ENCODE results near the gene ATXN7. TPM values are rescaled to one million over a fixed set of nuclear protein-coding genes. Genes with fewer than 3 reads are reported as not detected.

ATXN7 gene
- total RNA-seq, 1 experiment from 2014 or later: 36.7 TPM

DNA sequence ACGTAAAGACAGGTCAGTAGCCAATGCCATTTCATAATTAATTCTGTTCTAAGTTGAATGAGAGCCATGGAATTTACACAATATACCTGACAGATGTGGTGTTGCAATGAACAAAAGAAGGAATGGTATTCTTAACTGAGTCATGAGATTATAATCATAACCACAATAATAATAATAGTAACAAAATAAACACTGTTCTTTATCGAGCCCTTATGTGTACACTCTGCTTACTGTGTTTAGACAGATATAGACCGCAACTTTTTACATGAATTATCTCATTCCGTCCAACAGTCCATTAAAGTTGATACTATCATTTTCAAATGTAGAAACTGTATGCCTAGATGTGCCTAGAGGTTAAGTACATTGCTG lies 76.7 kb downstream of the ATXN7 start:
- H3K27me3 Mint-ChIP-seq (ENCODE audit: insufficient read depth, unreplicated experiment): no peaks in the 10 kb centered on the region
- H3K9me3 Mint-ChIP-seq (ENCODE audit: unreplicated experiment): no peaks in the 10 kb centered on the region
- CTCF ChIA-PET: interaction anchor here (0.8 to 1.9 kb wide), 4 partner anchors 11 to 54 kb away, joined by 3 to 15 read pairs (median 4); no protein-coding TSS in a partner anchor
- BruUV-seq (replicated peaks): no TSS peak
- no peak overlapping the region for H3K4me3 Mint-ChIP-seq (ENCODE audit: unreplicated experiment)
- POLR2A ChIA-PET: interaction anchor here (0.5 to 4.1 kb wide), 7 partner anchors 9 to 37 kb away, joined by 3 to 33 read pairs (median 4); partner anchors contain the start of gene SCAANT1
- intact Hi-C loops (cut with micrococcal nuclease): no loop called here
- H3K4me1 Mint-ChIP-seq (ENCODE audit: insufficient read depth, unreplicated experiment): peaks cover 40% of the 10 kb centered on the region
- TF ChIP-seq, protein P1, sequence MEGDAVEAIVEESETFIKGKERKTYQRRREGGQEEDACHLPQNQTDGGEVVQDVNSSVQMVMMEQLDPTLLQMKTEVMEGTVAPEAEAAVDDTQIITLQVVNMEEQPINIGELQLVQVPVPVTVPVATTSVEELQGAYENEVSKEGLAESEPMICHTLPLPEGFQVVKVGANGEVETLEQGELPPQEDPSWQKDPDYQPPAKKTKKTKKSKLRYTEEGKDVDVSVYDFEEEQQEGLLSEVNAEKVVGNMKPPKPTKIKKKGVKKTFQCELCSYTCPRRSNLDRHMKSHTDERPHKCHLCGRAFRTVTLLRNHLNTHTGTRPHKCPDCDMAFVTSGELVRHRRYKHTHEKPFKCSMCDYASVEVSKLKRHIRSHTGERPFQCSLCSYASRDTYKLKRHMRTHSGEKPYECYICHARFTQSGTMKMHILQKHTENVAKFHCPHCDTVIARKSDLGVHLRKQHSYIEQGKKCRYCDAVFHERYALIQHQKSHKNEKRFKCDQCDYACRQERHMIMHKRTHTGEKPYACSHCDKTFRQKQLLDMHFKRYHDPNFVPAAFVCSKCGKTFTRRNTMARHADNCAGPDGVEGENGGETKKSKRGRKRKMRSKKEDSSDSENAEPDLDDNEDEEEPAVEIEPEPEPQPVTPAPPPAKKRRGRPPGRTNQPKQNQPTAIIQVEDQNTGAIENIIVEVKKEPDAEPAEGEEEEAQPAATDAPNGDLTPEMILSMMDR (IDR thresholded peaks at IDR 0.05; ENCODE audit: unreplicated experiment): no peak
- peak; percentile 89 for DNase-seq (ENCODE audit: unreplicated experiment)
- H3K36me3 Mint-ChIP-seq (ENCODE audit: insufficient read depth, unreplicated experiment): peaks cover 17% of the 10 kb centered on the region
- H3K27ac Mint-ChIP-seq (ENCODE audit: low read depth, unreplicated experiment): peak overlapping the region; percentile 55

DNA sequence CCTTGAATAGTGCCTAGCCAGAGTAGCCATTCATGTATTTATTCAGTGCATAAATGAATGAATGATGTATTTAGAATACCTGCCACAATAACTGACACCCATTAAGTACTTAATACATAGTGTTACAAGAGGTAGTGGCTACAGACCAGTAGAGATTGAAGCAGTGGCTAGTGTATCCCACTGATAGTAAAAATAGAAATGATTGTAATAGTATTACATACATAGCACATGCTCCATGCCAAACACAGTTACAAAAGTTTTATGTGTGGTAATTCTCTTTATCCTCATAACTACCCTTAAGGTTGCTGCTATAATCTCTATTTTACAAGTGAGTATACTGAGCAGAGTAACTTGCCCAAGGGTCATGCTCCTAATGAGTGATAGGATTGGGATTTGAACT lies 78.9 kb downstream of the ATXN7 start:
- DNase-seq (ENCODE audit: unreplicated experiment): no peak
- H3K27ac Mint-ChIP-seq (ENCODE audit: low read depth, unreplicated experiment): no peak overlapping the region
- peaks cover 37% of the 10 kb centered on the region for H3K4me1 Mint-ChIP-seq (ENCODE audit: insufficient read depth, unreplicated experiment)
- H3K4me3 Mint-ChIP-seq (ENCODE audit: unreplicated experiment): no peak overlapping the region
- TF ChIP-seq, protein P1 (IDR thresholded peaks at IDR 0.05; ENCODE audit: unreplicated experiment): no peak
- intact Hi-C loops (cut with micrococcal nuclease): no loop called here
- no peaks in the 10 kb centered on the region for H3K9me3 Mint-ChIP-seq (ENCODE audit: unreplicated experiment)
- ChIA-PET CTCF (interaction anchor here (1.3 to 1.9 kb wide), 2 partner anchors 19 to 51 kb away, joined by 4 to 15 read pairs; no protein-coding TSS in a partner anchor), POLR2A (no interaction called here)
- H3K36me3 Mint-ChIP-seq (ENCODE audit: insufficient read depth, unreplicated experiment): peaks cover 21% of the 10 kb centered on the region
- no peaks in the 10 kb centered on the region for H3K27me3 Mint-ChIP-seq (ENCODE audit: insufficient read depth, unreplicated experiment)
- no TSS peak for BruUV-seq (replicated peaks)

DNA sequence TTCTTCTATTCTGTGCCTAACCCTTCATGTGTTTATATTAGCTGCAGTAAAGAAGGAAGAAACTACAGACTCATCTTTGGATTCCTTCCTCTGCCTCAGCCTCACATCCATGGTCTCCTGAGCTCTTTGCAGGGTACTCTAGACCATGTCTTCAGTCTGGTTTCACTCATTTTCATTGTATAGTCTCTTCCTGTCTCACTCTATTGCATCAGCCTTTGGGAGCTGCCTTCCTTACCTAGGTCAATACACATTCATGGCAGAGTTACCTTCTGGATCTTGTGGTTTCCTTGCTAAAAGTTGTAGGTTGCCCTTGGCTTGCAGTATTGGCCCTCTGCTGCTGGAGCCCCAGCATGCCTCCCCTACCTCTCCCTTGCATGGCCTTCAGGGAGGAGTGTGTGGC lies 80.0 kb downstream of the ATXN7 start:
- TF ChIP-seq, protein P1 (IDR thresholded peaks at IDR 0.05; ENCODE audit: unreplicated experiment): no peak
- Mint-ChIP-seq H3K4me3 (ENCODE audit: unreplicated experiment) (no peak overlapping the region), H3K27ac (ENCODE audit: low read depth, unreplicated experiment) (no peak overlapping the region), H3K9me3 (ENCODE audit: unreplicated experiment) (no peaks in the 10 kb centered on the region), H3K4me1 (ENCODE audit: insufficient read depth, unreplicated experiment) (peaks cover 34% of the 10 kb centered on the region), H3K36me3 (ENCODE audit: insufficient read depth, unreplicated experiment) (peaks cover 21% of the 10 kb centered on the region), H3K27me3 (ENCODE audit: insufficient read depth, unreplicated experiment) (no peaks in the 10 kb centered on the region)
- intact Hi-C loops (cut with micrococcal nuclease): no loop called here
- no TSS peak for BruUV-seq (replicated peaks)
- CTCF ChIA-PET: interaction anchor here (0.6 kb wide), 3 partner anchors 10 to 50 kb away, joined by 3 to 4 read pairs (median 3); no protein-coding TSS in a partner anchor
- DNase-seq (ENCODE audit: unreplicated experiment): no peak
- POLR2A ChIA-PET: interaction anchor here (1.1 kb wide), 1 partner anchor 10 kb away, joined by 3 read pairs; no protein-coding TSS in a partner anchor

DNA sequence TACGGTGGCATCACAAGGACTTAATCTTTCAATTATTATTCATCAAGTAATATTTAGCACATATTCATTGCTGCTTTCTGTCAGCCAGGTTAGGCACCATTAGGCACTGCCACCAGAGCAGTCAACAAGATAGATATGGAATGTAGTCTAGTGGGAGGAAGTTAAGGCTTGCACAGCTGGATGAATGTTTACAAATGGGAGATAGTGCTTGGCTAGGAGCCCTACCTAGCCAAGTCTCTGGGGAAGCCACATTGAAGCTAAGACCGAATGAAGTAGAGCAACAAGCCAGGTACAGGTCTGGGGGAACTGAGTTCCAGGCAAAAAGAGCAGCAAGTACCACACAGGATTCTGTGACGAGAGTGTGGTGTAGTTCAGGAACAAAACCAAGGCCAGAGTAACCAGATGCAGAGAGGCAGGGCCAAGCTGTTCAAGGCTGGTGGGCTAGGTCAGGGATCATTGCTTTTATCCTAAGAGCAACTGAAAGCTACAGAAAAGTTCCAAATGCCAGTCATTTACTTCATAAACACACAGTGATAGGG lies 82.0 kb downstream of the ATXN7 start:
- H3K4me1 Mint-ChIP-seq (ENCODE audit: insufficient read depth, unreplicated experiment): peaks cover 19% of the 10 kb centered on the region
- intact Hi-C loops (cut with micrococcal nuclease): no loop called here
- H3K27ac Mint-ChIP-seq (ENCODE audit: low read depth, unreplicated experiment): peak overlapping the region; percentile 33
- POLR2A ChIA-PET: interaction anchor here (1.2 kb wide), 1 partner anchor 15 kb away, joined by 3 read pairs; no protein-coding TSS in a partner anchor
- no TSS peak for BruUV-seq (replicated peaks)
- TF ChIP-seq, protein P1 (IDR thresholded peaks at IDR 0.05; ENCODE audit: unreplicated experiment): no peak
- H3K36me3 Mint-ChIP-seq (ENCODE audit: insufficient read depth, unreplicated experiment): peaks cover 26% of the 10 kb centered on the region
- CTCF ChIA-PET: interaction anchor here (0.8 to 1.7 kb wide), 4 partner anchors 9 to 48 kb away, joined by 3 to 4 read pairs (median 4); no protein-coding TSS in a partner anchor
- no peak for DNase-seq (ENCODE audit: unreplicated experiment)
- H3K4me3 Mint-ChIP-seq (ENCODE audit: unreplicated experiment): no peak overlapping the region
- H3K27me3 Mint-ChIP-seq (ENCODE audit: insufficient read depth, unreplicated experiment): no peaks in the 10 kb centered on the region
- H3K9me3 Mint-ChIP-seq (ENCODE audit: unreplicated experiment): no peaks in the 10 kb centered on the region

Measured in MCF 10A (cell line).